SK-N-MC (cell line): ENCODE measurements around the gene EPM2A.
A peak's percentile ranks its signal among the peaks of the same experiment; 100 is the strongest.
"Not testable (repeated sequence)": the region's sequence is repeated elsewhere in the genome, so short reads cannot be mapped to it uniquely, and the experiment has no call there.

Experiments used
- DNase-seq: peaks from one replicate; pipeline ENCODE4 v3.0.0-alpha.2; 2011; ENCODE audit warnings: low read depth, low spot score
- H3K27ac ChIP-seq: fragments of 200-600 bp; sonication (generic); 2 replicates; pipeline ENCODE4 v1.5.1; 2016; ENCODE audit warnings: mixed run types
- H3K36me3 ChIP-seq: fragments of 200-600 bp; sonication (generic); 2 replicates; pipeline ENCODE4 v1.6.1; 2017; ENCODE audit warnings: antibody characterized with exemption, low read length, mixed read lengths; ENCODE audit not compliant: insufficient read depth
- H3K4me3 ChIP-seq: fragments of 200-600 bp; sonication (generic); 2 replicates; pipeline ENCODE4 v1.5.1; 2016
- H3K9ac ChIP-seq: fragments of 200-600 bp; sonication (generic); 2 replicates; pipeline ENCODE4 v1.8.0; 2017; ENCODE audit warnings: mixed run types, mixed read lengths; ENCODE audit not compliant: insufficient read length
- H3K9me3 ChIP-seq: fragments of 200-600 bp; sonication (generic); 2 replicates; pipeline ENCODE4 v1.6.1; 2017; ENCODE audit warnings: low read depth, mild to moderate bottlenecking, antibody characterized with exemption, low read length, moderate library complexity, mixed read lengths
- EZH2 ChIP-seq: fragments of 200-600 bp; sonication (generic); IDR thresholded peaks from one replicate; pipeline ENCODE4 v1.6.1; 2017; ENCODE audit warnings: antibody characterized with exemption
- FOXP2 ChIP-seq: optimal IDR thresholded peaks from 2 replicates; pipeline ENCODE3; 2011; ENCODE audit warnings: mild to moderate bottlenecking, moderate library complexity; ENCODE audit not compliant: insufficient read depth; ENCODE audit errors: extremely low read length, control extremely low read depth
- POLR2AphosphoS5 ChIP-seq: IDR thresholded peaks from 2 replicates; pipeline ENCODE4 v1.6.1; 2012; ENCODE audit warnings: mild to moderate bottlenecking, low read depth, low read length, borderline replicate concordance

The EPM2A gene

GRCh38 chr6:145707397-145707796, 27.9 kb downstream of the EPM2A start:
- no peak for TF ChIP-seq FOXP2
- TF ChIP-seq EZH2 = no peak
- no peak for TF ChIP-seq POLR2AphosphoS5
- Histone ChIP-seq H3K9me3 (no peaks in the 10 kb centered on the region), H3K36me3 (no peaks in the 10 kb centered on the region), H3K4me3 (no peak overlapping the region), H3K9ac (no peak overlapping the region), H3K27ac (no peak overlapping the region)
- no peak for DNase-seq

DNA sequence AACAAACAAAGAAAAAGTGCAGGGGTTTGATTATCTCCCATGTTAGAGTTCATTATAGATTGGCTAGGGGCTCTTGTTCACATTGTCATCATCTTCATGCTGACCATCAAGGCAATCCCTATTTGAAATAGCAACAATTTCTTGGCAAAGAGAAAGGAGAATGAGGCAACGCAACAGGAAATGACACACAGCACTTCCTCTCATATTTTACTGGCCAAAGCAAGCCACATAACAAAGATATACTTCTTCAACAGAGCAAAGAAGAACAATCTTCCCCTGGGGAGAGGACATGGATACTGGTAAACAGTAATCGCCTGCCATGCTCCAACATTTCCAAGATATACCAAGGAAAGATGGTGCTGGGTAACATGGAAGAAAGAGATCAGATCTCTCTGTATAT, 29.8 kb downstream of the EPM2A start:
- Histone ChIP-seq H3K27ac (no peak overlapping the region), H3K36me3 (no peaks in the 10 kb centered on the region), H3K9me3 (no peaks in the 10 kb centered on the region), H3K4me3 (no peak overlapping the region), H3K9ac (no peak overlapping the region)
- no peak for DNase-seq
- TF ChIP-seq EZH2 (no peak), FOXP2 (no peak), POLR2AphosphoS5 (no peak)

DNA sequence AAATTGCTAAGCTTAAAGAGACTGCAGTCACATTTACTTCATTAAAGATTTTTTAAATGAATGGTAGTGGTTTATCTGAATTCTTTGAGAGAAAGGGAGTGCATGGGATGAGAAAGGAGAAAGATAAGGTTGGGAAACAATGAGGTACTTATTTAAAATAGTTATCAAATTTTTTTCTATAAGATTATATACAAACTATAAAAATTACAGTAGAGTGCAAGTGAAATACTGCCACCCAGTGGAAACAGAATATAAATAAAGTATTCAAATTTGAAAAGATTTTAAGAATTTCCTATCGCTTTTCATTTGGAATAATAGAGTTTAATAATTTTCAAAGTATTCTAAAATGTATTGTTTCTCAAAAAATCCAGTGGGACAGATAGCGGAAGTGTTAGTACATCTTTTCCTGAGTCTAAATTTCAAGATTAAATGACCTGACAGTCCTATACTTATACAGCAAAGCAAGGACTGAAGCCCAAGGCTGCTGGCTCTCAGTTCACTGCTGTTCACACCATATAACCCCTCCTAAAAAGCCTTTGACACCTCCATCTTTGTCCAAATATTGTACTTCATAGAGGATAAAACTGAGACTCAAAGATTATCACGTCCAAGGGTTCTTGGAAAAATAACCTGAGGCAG, 31.1 kb downstream of the EPM2A start:
- peak; percentile 5 for DNase-seq
- Histone ChIP-seq H3K4me3 (no peak overlapping the region), H3K36me3 (no peaks in the 10 kb centered on the region), H3K9me3 (no peaks in the 10 kb centered on the region), H3K9ac (no peak overlapping the region), H3K27ac (no peak overlapping the region)
- TF ChIP-seq EZH2 (no peak), POLR2AphosphoS5 (no peak), FOXP2 (no peak)

DNA sequence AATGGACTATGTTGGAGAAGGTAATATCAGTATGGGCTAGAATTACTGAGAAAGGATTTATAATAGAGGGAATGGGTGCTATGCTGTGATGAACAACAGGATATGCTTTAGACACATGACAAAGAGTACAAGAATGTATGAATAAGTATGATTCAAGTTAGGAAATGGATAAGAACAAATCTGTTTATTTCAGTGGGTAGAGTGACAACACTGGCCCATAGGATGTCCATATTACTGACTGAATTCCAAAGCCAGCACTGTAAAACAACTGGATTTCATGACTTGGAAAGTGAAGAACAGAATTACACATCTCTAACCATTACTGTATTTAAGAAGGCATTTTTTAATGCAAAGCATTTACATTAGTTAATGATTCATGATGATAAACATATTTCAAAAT, 35.9 kb downstream of the EPM2A start:
- H3K4me3 ChIP-seq = no peak overlapping the region
- no peak for DNase-seq
- H3K27ac ChIP-seq = no peak overlapping the region
- H3K9me3 ChIP-seq = no peaks in the 10 kb centered on the region
- no peaks in the 10 kb centered on the region for H3K36me3 ChIP-seq
- TF ChIP-seq POLR2AphosphoS5 = no peak
- TF ChIP-seq FOXP2 = no peak
- no peak for TF ChIP-seq EZH2
- no peak overlapping the region for H3K9ac ChIP-seq

DNA sequence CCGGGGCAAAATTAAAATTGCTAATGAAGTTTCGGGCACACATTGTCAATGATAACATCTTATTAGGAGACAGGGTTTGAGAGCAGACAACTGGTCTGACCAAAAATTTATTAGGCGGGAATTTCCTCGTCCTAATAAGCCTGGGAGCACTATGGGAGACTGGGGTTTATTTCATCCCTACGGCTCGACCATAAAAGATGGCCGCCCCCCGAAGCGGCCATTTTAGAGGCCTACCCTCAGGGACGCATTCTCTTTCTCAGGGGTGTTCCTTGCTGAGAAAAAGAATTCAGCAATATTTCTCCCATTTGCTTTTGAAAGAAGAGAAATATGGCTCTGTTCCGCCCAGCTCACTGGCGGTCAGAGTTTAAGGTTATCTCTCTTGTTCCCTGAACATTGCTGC, 37.9 kb downstream of the EPM2A start:
- H3K27ac ChIP-seq, DNase-seq, H3K36me3 ChIP-seq, H3K9me3 ChIP-seq, H3K4me3 ChIP-seq, H3K9ac ChIP-seq: not testable (repeated sequence)

GRCh38 chr6:145694083-145694737, 41.1 kb downstream of the EPM2A start:
- no peaks in the 10 kb centered on the region for H3K36me3 ChIP-seq
- H3K9ac ChIP-seq = no peak overlapping the region
- H3K4me3 ChIP-seq = no peak overlapping the region
- TF ChIP-seq EZH2 (no peak), POLR2AphosphoS5 (no peak), FOXP2 (no peak)
- H3K9me3 ChIP-seq = no peaks in the 10 kb centered on the region
- no peak overlapping the region for H3K27ac ChIP-seq
- no peak for DNase-seq

- no peak for DNase-seq
- Histone ChIP-seq H3K9me3 (no peaks in the 10 kb centered on the region), H3K27ac (no peak overlapping the region), H3K4me3 (no peak overlapping the region), H3K36me3 (no peaks in the 10 kb centered on the region), H3K9ac (no peak overlapping the region)
- TF ChIP-seq POLR2AphosphoS5 = no peak
- TF ChIP-seq FOXP2 = no peak
- TF ChIP-seq EZH2 = no peak
Observed at GRCh38 chr6:145690969-145691368, 44.4 kb downstream of the EPM2A start.

DNA sequence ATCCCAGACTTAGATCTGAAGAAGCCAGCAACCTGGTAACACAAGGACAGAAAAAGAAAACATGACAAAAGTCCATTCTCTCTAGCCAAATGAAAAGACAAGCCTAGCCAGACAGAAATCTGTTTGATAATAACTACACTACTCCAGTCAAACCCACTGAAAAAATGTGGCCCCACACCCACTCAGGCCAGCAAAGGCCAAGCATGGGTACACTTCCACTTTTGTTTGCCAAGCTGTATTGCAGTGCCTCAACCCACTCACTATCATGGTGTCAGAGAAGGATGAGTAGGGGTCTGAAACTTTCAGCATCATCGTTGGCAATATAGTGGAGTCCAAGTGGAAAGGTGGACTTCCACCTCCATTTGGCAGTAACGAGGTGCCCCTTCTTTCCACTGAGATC, 45.8 kb downstream of the EPM2A start:
- TF ChIP-seq FOXP2 (no peak), POLR2AphosphoS5 (no peak), EZH2 (no peak)
- H3K9ac ChIP-seq = no peak overlapping the region
- H3K27ac ChIP-seq = no peak overlapping the region
- H3K9me3 ChIP-seq = no peaks in the 10 kb centered on the region
- H3K4me3 ChIP-seq = no peak overlapping the region
- no peak for DNase-seq
- H3K36me3 ChIP-seq = no peaks in the 10 kb centered on the region

- DNase-seq = no peak
Observed at GRCh38 chr6:145688493-145688905, 46.8 kb downstream of the EPM2A start.

More at GRCh38 chr6:145688493-145688905, 46.8 kb downstream of the EPM2A start:
- TF ChIP-seq FOXP2 (no peak), POLR2AphosphoS5 (no peak), EZH2 (no peak)
- Histone ChIP-seq H3K9me3 (no peaks in the 10 kb centered on the region), H3K27ac (no peak overlapping the region), H3K9ac (no peak overlapping the region), H3K4me3 (no peak overlapping the region), H3K36me3 (no peaks in the 10 kb centered on the region)
